Spinal cord (tissue), 10 donors: ENCODE data around the gene UQCR10. TPM values are rescaled to one million over a fixed set of nuclear protein-coding genes. Genes with fewer than 3 reads are reported as not detected.

Experiments used
- DNase-seq, 6 donors: peaks; one replicate each; pipeline versions ENCODE4 v3.0.0 to v3.0.0-alpha.2; 2013 to 2015; ENCODE audit warnings: low spot score in 6 of 6, low read depth in 4 of 6
- H3K27ac ChIP-seq: one replicate; pipeline ENCODE4 v1.5.1; 2013; ENCODE audit warnings: low read depth, low read length, control low read depth
- H3K27me3 ChIP-seq: one replicate; pipeline ENCODE4 v1.6.1; 2013; ENCODE audit warnings: low read length; ENCODE audit not compliant: control insufficient read depth, insufficient read depth
- H3K36me3 ChIP-seq: one replicate; pipeline ENCODE4 v1.6.1; 2013; ENCODE audit warnings: low read length; ENCODE audit not compliant: control insufficient read depth, insufficient read depth
- H3K4me1 ChIP-seq: one replicate; pipeline ENCODE4 v1.6.1; 2013; ENCODE audit warnings: low read length; ENCODE audit not compliant: control insufficient read depth, insufficient read depth
- H3K4me3 ChIP-seq: one replicate; pipeline ENCODE4 v1.5.1; 2013; ENCODE audit warnings: low read depth, low read length, control low read depth
- H3K9me3 ChIP-seq: one replicate; pipeline ENCODE4 v1.6.1; 2013; ENCODE audit warnings: low read length; ENCODE audit not compliant: control insufficient read depth, insufficient read depth
- WGBS: methylation state at CpG from one replicate; pipeline ENCODE4 v1.1.5; 2013; ENCODE audit warnings: missing lambda C conversion rate; ENCODE audit not compliant: insufficient coverage; 5-methylcytosine and 5-hydroxymethylcytosine counted together
- polyA plus RNA-seq, 2 donors: library from polyadenylated mRNA; unstranded; fragments of 120-200 nt; gene quantifications; one replicate each; pipeline ENCODE4 v1.2.1, GENCODE V29; 2013; ENCODE audit not compliant: insufficient read length in 2 of 2
- total RNA-seq, 2 donors: library from RNA; depleted of rRNA in 1 of 2; stranded (reverse); fragments of 120-200 nt in 1 of 2; fragments of >200 nt in 1 of 2; gene quantifications; one replicate each; pipeline versions ENCODE4 v1.2.3 to v1.2.4, GENCODE V29; 2013 to 2014
- donor health status: healthy.

UQCR10 gene
- total and polyA plus RNA-seq, 4 donors = 90.9 to 208 (median 180) TPM

DNA sequence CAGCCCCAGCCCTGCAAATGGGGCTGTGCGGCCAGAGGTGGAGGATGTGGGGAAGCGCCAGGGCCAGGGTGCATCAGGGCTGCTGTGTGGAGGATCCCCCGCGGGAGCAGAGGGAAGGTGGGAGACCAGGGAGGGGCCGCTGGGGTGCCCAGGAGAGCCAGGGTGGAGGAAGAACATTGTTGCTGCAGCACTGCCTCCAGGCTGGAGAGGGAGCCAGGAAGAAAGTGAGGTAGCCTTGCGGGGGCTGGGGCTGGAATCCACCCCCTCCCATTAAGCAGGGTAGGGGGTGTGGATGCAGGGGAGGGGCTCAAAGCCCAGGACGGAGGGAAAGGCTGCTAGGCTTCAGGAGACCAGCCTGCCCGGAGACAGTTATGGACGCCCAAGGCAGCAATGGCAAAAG is 32.3 kb upstream of the UQCR10 start:
- Histone ChIP-seq H3K9me3 (no peaks in the 10 kb centered on the region), H3K4me3 (no peak overlapping the region), H3K4me1 (peaks cover 37% of the 10 kb centered on the region), H3K27ac (no peak overlapping the region), H3K36me3 (peaks cover 83% of the 10 kb centered on the region), H3K27me3 (no peaks in the 10 kb centered on the region)
- no peak for DNase-seq
- 64% methylated on average over 7 of the region's 9 CpGs for WGBS

- Histone ChIP-seq H3K36me3 (peaks cover 83% of the 10 kb centered on the region), H3K4me3 (no peak overlapping the region), H3K4me1 (peaks cover 35% of the 10 kb centered on the region), H3K27me3 (no peaks in the 10 kb centered on the region), H3K27ac (no peak overlapping the region), H3K9me3 (no peaks in the 10 kb centered on the region)
- no peak for DNase-seq
- 33% methylated on average over 1 of the region's 1 CpG for WGBS
These were observed 31.8 kb upstream of the UQCR10 start for GRCh38 chr22:29735416-29735815.

GRCh38 chr22:29737251-29738117 is 29.7 kb upstream of the UQCR10 start:
- Histone ChIP-seq H3K4me1 (peaks cover 35% of the 10 kb centered on the region), H3K36me3 (peaks cover 89% of the 10 kb centered on the region), H3K27me3 (no peaks in the 10 kb centered on the region), H3K27ac (no peak overlapping the region), H3K4me3 (no peak overlapping the region), H3K9me3 (no peaks in the 10 kb centered on the region)
- 72% methylated on average over 21 of the region's 22 CpGs for WGBS
- DNase-seq = peak in 1 of 6 donors; percentile 56

- peaks cover 32% of the 10 kb centered on the region for H3K4me1 ChIP-seq
- H3K27ac ChIP-seq = no peak overlapping the region
- WGBS = 82% methylated on average over 12 of the region's 15 CpGs
- peaks cover 86% of the 10 kb centered on the region for H3K36me3 ChIP-seq
- no peaks in the 10 kb centered on the region for H3K27me3 ChIP-seq
- no peak overlapping the region for H3K4me3 ChIP-seq
- DNase-seq = no peak
- no peaks in the 10 kb centered on the region for H3K9me3 ChIP-seq
These were observed 28.9 kb upstream of the UQCR10 start for GRCh38 chr22:29738118-29738815.

DNA sequence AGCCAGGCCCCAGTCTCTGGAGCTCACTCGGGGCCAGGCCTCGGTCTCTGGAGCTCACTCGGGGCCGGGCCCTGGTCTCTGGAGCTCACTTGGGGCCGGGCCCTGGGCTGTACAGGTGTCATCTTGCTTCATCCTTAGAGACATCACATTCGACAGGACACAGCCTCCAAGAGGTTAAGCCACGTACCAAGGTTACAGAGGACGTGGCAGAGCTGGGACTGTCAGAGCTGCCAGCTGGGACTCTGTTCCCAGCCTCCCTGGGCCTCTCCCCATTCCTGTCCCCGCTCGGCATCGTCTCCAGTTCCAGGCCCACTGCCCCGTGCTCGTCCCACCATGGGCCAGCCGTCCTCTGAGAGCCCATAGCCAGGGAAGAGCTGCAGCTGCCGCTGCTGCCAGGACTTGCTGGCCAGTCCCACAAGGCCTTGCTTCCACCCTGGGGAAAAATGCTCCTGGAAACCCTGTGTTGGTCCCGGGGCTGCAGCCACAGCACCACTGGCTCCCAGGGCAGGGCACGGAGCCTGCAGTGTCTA is 27.8 kb upstream of the UQCR10 start:
- WGBS = 86% methylated on average over 17 of the region's 17 CpGs
- Histone ChIP-seq H3K27ac (no peak overlapping the region), H3K4me1 (peaks cover 21% of the 10 kb centered on the region), H3K4me3 (no peak overlapping the region), H3K36me3 (peaks cover 84% of the 10 kb centered on the region), H3K27me3 (no peaks in the 10 kb centered on the region), H3K9me3 (no peaks in the 10 kb centered on the region)
- DNase-seq = no peak

DNA sequence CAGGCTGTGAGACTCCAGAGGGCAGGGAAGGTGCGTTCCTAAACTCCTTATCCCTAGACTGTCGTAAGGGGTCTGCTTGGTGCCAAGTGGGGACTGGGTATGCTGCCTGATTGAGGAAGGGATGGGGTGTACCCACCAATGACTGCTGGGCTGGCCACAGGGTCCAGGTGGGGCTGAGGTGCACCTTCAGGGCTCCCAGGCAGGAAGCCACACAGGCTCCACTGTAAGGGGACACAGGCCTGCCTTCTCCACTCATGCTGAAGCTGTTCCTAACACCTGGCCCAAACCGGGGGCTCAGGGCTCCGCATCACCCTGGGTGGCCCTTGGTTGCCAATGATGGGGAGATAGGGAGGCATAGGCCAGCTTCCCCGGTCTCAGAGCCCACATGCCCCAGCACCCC is 27.0 kb upstream of the UQCR10 start:
- Histone ChIP-seq H3K4me3 (no peak overlapping the region), H3K27me3 (no peaks in the 10 kb centered on the region), H3K9me3 (no peaks in the 10 kb centered on the region), H3K27ac (no peak overlapping the region), H3K4me1 (peaks cover 15% of the 10 kb centered on the region), H3K36me3 (peaks cover 82% of the 10 kb centered on the region)
- WGBS = 100% methylated on average over 2 of the region's 5 CpGs
- DNase-seq = no peak

DNA sequence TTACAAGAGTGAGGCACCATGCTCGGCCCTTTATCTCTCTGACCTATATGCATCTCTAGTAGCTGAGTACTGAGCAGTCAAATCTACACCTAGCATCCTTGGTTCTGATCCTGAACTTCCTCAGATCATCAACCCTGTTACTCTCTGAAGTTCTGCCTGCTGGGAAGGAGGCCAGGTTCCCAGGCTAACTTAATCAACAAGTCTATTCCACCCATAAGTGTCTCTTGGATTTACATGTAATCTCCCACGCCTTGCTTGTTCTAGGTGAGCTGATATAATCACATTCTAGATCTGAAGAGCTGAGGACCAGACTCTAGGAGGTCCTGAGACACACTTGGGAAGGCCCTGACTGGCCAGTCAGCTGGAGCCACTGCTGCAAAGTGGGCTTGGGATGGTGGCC is 25.2 kb upstream of the UQCR10 start:
- Histone ChIP-seq H3K27ac (no peak overlapping the region), H3K27me3 (no peaks in the 10 kb centered on the region), H3K4me3 (no peak overlapping the region), H3K36me3 (peaks cover 90% of the 10 kb centered on the region), H3K4me1 (peaks cover 15% of the 10 kb centered on the region), H3K9me3 (no peaks in the 10 kb centered on the region)
- no peak for DNase-seq
- WGBS = 83% methylated on average over 1 of the region's 2 CpGs

DNA sequence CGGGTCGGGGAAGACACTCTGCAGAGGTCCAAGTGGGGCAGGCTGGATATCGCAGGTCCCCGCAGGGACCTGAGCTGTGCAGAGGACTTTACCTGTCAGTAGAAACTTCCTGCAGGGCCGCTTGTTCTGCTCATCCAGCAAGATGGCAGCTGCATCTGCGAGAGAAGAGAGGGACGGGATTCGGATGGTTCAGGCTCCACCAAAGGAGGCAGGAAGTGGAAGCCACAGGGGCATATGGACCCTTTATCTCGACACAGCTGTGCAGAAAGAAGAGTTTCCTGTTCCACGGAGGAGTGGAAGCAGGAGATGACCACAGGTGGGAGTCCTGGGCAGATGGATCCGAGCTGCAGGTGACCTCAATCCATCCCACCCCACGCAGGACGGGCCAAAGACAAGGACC is 24.8 kb upstream of the UQCR10 start:
- no peak for DNase-seq
- peaks cover 90% of the 10 kb centered on the region for H3K36me3 ChIP-seq
- no peaks in the 10 kb centered on the region for H3K27me3 ChIP-seq
- WGBS = 96% methylated on average over 8 of the region's 13 CpGs
- H3K27ac ChIP-seq = no peak overlapping the region
- H3K4me1 ChIP-seq = peaks cover 13% of the 10 kb centered on the region
- no peak overlapping the region for H3K4me3 ChIP-seq
- no peaks in the 10 kb centered on the region for H3K9me3 ChIP-seq

- WGBS = 72% methylated on average over 5 of the region's 8 CpGs
These were observed 22.3 kb upstream of the UQCR10 start for GRCh38 chr22:29744902-29745301.

More at GRCh38 chr22:29744902-29745301, 22.3 kb upstream of the UQCR10 start:
- Histone ChIP-seq H3K4me3 (no peak overlapping the region), H3K27ac (no peak overlapping the region), H3K9me3 (no peaks in the 10 kb centered on the region), H3K27me3 (no peaks in the 10 kb centered on the region), H3K4me1 (no peaks in the 10 kb centered on the region), H3K36me3 (peaks cover 84% of the 10 kb centered on the region)
- DNase-seq = peak in 2 of 6 donors; percentile 19 to 67
